HepG2 (cell line): ENCODE results near the gene SAMD14. TPM values are rescaled to one million over a fixed set of nuclear protein-coding genes. Genes with fewer than 3 reads are reported as not detected.
A peak's percentile ranks its signal among the peaks of the same experiment; 100 is the strongest.

Experiments used
- AHR ChIP-seq: IDR thresholded peaks from 2 replicates; pipeline ENCODE4 v1.6.1; 2018; ENCODE audit warnings: missing genetic modification reagents, missing compliant biosample characterization
- HNRNPH1 ChIP-seq: fragments of 200-400 bp; formaldehyde crosslinking; optimal IDR thresholded peaks from 2 replicates; pipeline ENCODE3; 2017; ENCODE audit warnings: mild to moderate bottlenecking, low read depth, low read length
- IKZF1 ChIP-seq: fragments of 450-650 bp; IDR thresholded peaks from 2 replicates; pipeline ENCODE4 v1.7.1; 2016
- NONO ChIP-seq, 2 experiments: fragments of 450-650 bp in 1 of 2; sonication (generic) in 1 of 2; formaldehyde crosslinking in 1 of 2; IDR thresholded peaks in 1 of 2; conservative IDR thresholded peaks in 1 of 2; 2 replicates each; pipeline versions ENCODE4 v1.6.1 to v1.8.0; 2017 to 2022; ENCODE audit warnings: mild to moderate bottlenecking in 1 of 2, missing genetic modification reagents in 1 of 2, moderate library complexity in 1 of 2
- RBAK ChIP-seq: sonication (generic); formaldehyde crosslinking; IDR thresholded peaks from 2 replicates; pipeline ENCODE4 v1.5.1; 2020; ENCODE audit warnings: mild to moderate bottlenecking, missing genetic modification reagents
- TBX2 ChIP-seq: sonication (generic); formaldehyde crosslinking; IDR thresholded peaks from 2 replicates; pipeline ENCODE4 v1.5.0; 2020; ENCODE audit warnings: missing genetic modification reagents, mild to moderate bottlenecking, borderline replicate concordance
- ZMYM2 ChIP-seq: sonication (generic); formaldehyde crosslinking; IDR thresholded peaks from 2 replicates; pipeline ENCODE4 v1.8.0; 2022; ENCODE audit warnings: mild to moderate bottlenecking, missing genetic modification reagents
- ZNF788 ChIP-seq: sonication (generic); formaldehyde crosslinking; IDR thresholded peaks from 2 replicates; pipeline ENCODE4 v1.5.0; 2020; ENCODE audit warnings: mild to moderate bottlenecking, missing genetic modification reagents, borderline replicate concordance
- ZNF879 ChIP-seq: sonication (generic); formaldehyde crosslinking; IDR thresholded peaks from 2 replicates; pipeline ENCODE4 v1.8.1; 2023; ENCODE audit warnings: missing genetic modification reagents
- polyA plus RNA-seq, 8 experiments: library from polyadenylated mRNA; depleted of rRNA in 3 of 8; stranded (reverse) in 7 of 8; unstranded in 1 of 8; fragments of >200 nt; fragmentation: Illumina TruSeq in 4 of 8; extraction: Trizol in 4 of 8; gene quantifications; 2 replicates each; pipeline versions ENCODE4 v1.2.1 to v1.2.3, GENCODE V29; 2011 to 2016; ENCODE audit warnings: low read depth in 4 of 8, missing spikeins in 1 of 8, mixed read lengths in 1 of 8; ENCODE audit not compliant: insufficient read depth in 1 of 8
- total RNA-seq, 5 experiments: library from RNA; depleted of rRNA; stranded (reverse); fragments of >200 nt; fragmentation: Illumina TruSeq; extraction: Trizol; gene quantifications; 2 replicates each; pipeline ENCODE4 v1.2.3, GENCODE V29; 2016; ENCODE audit warnings: low read depth in 1 of 5
- TF ChIP-seq, protein P1 (sequence below): sonication (generic); formaldehyde crosslinking; IDR thresholded peaks from 2 replicates; pipeline ENCODE4 v1.4.0; 2020; ENCODE audit warnings: missing genetic modification reagents, mild to moderate bottlenecking, borderline replicate concordance
- TF ChIP-seq, protein P2 (sequence below): IDR thresholded peaks from 2 replicates; pipeline ENCODE4 v1.6.1; 2016
- TF ChIP-seq, protein P3 (sequence below): sonication (generic); formaldehyde crosslinking; IDR thresholded peaks from 2 replicates; pipeline ENCODE4 v1.8.1; 2023; ENCODE audit warnings: missing genetic modification reagents, mild to moderate bottlenecking, borderline replicate concordance
- TF ChIP-seq, protein P4 (sequence below): IDR thresholded peaks from 2 replicates; pipeline ENCODE4 v1.6.1; 2016; ENCODE audit warnings: control low read depth

The SAMD14 gene
- total and polyA plus RNA-seq, 2 of the 13 experiments (the other 11 are each of a cell fraction or from before 2014, with no cell fraction given), result 0.07 to 0.22 TPM

DNA sequence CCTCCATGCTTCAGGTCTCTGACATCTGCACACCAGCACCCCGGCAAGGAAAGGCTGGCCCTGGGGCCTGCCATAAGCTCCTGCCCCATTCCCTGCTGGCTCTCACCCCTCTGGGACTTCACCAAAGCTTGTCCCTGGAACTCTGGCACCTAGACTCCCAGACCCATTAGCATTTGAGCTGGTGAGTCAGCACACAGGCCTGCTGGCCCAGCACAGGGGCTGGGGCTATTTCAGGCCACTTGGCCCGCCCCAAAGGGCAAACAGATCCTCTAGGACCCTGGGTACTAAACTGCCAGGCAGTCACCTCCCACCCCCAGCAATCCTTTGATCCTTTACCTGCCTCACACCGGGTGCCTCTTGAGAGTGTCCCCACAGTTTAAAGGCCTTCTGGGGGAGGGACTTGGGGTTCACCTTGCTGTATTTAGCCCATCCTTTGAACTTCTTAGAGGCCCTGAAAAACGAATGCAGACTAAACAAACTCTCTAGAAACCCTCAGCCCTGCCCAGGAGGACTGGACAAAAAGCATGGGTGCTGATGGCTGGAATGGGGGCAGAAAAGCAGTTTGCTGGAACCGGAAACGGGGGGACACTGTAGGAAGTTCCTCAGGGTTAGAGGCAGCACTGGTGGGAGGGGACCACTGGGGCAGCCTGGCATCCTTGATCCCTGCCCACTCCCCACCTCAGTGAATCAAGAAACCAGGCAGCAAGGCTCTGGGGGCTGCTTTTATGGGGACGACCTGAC lies 3.2 kb upstream of the SAMD14 start (continued):
- TF ChIP-seq, protein P1, sequence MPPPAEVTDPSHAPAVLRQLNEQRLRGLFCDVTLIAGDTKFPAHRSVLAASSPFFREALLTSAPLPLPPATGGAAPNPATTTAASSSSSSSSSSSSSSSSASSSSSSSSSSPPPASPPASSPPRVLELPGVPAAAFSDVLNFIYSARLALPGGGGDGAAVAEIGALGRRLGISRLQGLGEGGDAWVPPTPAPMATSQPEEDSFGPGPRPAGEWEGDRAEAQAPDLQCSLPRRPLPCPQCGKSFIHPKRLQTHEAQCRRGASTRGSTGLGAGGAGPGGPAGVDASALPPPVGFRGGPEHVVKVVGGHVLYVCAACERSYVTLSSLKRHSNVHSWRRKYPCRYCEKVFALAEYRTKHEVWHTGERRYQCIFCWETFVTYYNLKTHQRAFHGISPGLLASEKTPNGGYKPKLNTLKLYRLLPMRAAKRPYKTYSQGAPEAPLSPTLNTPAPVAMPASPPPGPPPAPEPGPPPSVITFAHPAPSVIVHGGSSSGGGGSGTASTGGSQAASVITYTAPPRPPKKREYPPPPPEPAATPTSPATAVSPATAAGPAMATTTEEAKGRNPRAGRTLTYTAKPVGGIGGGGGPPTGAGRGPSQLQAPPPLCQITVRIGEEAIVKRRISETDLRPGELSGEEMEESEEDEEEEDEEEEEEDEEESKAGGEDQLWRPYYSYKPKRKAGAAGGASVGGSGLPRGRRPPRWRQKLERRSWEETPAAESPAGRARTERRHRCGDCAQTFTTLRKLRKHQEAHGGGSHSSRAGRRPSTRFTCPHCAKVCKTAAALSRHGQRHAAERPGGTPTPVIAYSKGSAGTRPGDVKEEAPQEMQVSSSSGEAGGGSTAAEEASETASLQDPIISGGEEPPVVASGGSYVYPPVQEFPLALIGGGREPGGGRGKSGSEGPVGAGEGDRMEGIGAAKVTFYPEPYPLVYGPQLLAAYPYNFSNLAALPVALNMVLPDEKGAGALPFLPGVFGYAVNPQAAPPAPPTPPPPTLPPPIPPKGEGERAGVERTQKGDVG (CRISPR knock-in tag), result no peak
- TF ChIP-seq ZNF788 (CRISPR knock-in tag) (no peak), ZMYM2 (CRISPR knock-in tag) (no peak), RBAK (CRISPR knock-in tag) (no peak), TBX2 (CRISPR knock-in tag) (peak; percentile 57; the same call in 1 of the 2 replicates), ZNF879 (no peak), AHR (no peak), HNRNPH1 (no peak), IKZF1 (no peak), NONO (IDR thresholded peaks at IDR 0.05) (no peak), NONO (CRISPR knock-in tag; conservative IDR thresholded peaks at IDR 0.05) (no peak; the same call in 1 of the 2 replicates)
- TF ChIP-seq, protein P2, sequence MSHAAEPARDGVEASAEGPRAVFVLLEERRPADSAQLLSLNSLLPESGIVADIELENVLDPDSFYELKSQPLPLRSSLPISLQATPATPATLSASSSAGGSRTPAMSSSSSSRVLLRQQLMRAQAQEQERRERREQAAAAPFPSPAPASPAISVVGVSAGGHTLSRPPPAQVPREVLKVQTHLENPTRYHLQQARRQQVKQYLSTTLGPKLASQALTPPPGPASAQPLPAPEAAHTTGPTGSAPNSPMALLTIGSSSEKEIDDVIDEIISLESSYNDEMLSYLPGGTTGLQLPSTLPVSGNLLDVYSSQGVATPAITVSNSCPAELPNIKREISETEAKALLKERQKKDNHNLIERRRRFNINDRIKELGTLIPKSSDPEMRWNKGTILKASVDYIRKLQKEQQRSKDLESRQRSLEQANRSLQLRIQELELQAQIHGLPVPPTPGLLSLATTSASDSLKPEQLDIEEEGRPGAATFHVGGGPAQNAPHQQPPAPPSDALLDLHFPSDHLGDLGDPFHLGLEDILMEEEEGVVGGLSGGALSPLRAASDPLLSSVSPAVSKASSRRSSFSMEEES (CRISPR knock-in tag), result no peak
- TF ChIP-seq, protein P3, sequence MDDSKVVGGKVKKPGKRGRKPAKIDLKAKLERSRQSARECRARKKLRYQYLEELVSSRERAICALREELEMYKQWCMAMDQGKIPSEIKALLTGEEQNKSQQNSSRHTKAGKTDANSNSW (CRISPR knock-in tag), result no peak
- TF ChIP-seq, protein P4, sequence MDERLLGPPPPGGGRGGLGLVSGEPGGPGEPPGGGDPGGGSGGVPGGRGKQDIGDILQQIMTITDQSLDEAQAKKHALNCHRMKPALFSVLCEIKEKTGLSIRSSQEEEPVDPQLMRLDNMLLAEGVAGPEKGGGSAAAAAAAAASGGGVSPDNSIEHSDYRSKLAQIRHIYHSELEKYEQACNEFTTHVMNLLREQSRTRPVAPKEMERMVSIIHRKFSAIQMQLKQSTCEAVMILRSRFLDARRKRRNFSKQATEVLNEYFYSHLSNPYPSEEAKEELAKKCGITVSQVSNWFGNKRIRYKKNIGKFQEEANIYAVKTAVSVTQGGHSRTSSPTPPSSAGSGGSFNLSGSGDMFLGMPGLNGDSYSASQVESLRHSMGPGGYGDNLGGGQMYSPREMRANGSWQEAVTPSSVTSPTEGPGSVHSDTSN (CRISPR knock-in tag), result no peak
